Measurements from ENCODE around the gene TBRG4.
"Not testable (repeated sequence)": the region's sequence is repeated elsewhere in the genome, so short reads cannot be mapped to it uniquely, and the experiment has no call there.

The TBRG4 gene

GRCh38 chr7:45111298-45112223, at the start of gene TBRG4:
TSS of gene TBRG4 (minus strand) at chr7:45111697. CDS start at chr7:45109237, 2,460 bp downstream.
- peak; percentile 97 for DNase-seq

GRCh38 chr7:45161138-45161537, 49.6 kb upstream of the TBRG4 start:
- no peak for DNase-seq

- DNase-seq: no peak
Measured at GRCh38 chr7:45160417-45160881, 49.0 kb upstream of the TBRG4 start.

- DNase-seq: no peak
Measured at GRCh38 chr7:45159296-45159695, 47.8 kb upstream of the TBRG4 start.

GRCh38 chr7:45158471-45158870, 47.0 kb upstream of the TBRG4 start:
- no peak for DNase-seq

GRCh38 chr7:45157653-45158401, 46.3 kb upstream of the TBRG4 start, which contains the start of gene RAMP3:
TSS of gene RAMP3 (plus strand) at chr7:45157791. CDS start at chr7:45157829, 38 bp downstream.
- no peak for DNase-seq

- DNase-seq: no peak
Measured at GRCh38 chr7:45157286-45157652, 45.8 kb upstream of the TBRG4 start.

GRCh38 chr7:45156516-45157272, 45.2 kb upstream of the TBRG4 start:
- no peak for DNase-seq

- DNase-seq: no peak
Measured at GRCh38 chr7:45155941-45156340, 44.4 kb upstream of the TBRG4 start.

GRCh38 chr7:45155357-45155900, 43.9 kb upstream of the TBRG4 start:
- DNase-seq: no peak

- not testable (repeated sequence) for DNase-seq
Measured at GRCh38 chr7:45153861-45154260, 42.4 kb upstream of the TBRG4 start.

GRCh38 chr7:45153233-45153632, 41.7 kb upstream of the TBRG4 start:
- no peak for DNase-seq

GRCh38 chr7:45151967-45152366, 40.5 kb upstream of the TBRG4 start:
- DNase-seq: no peak

GRCh38 chr7:45151131-45151684, 39.7 kb upstream of the TBRG4 start:
- no peak for DNase-seq

GRCh38 chr7:45150199-45150598, 38.7 kb upstream of the TBRG4 start:
- DNase-seq: no peak

- DNase-seq: no peak
Measured at GRCh38 chr7:45149606-45150005, 38.1 kb upstream of the TBRG4 start.

- DNase-seq: no peak
Measured at GRCh38 chr7:45148653-45148973, 37.1 kb upstream of the TBRG4 start.

GRCh38 chr7:45147858-45148652, 36.6 kb upstream of the TBRG4 start:
- DNase-seq: no peak

- no peak for DNase-seq
Measured at GRCh38 chr7:45146531-45147379, 35.3 kb upstream of the TBRG4 start.

GRCh38 chr7:45145881-45146280, 34.4 kb upstream of the TBRG4 start:
- DNase-seq: no peak

GRCh38 chr7:45143616-45144015, 32.1 kb upstream of the TBRG4 start:
- no peak for DNase-seq
